Suppressor macrophage (primary cell): ENCODE measurements around the gene SIN3B.

ENCODE experiments used
- DNase-seq, 4 experiments: peaks; one replicate each; pipeline ENCODE4 v3.0.0-alpha.2; 2020 to 2022
- total RNA-seq, 17 experiments: gene quantifications; one replicate each; lab custom pipeline; 2026; ENCODE audit warnings: mixed read lengths in 6 of 17, inconsistent platforms in 3 of 17; lab: John Stamatoyannopoulos, UW

Gene SIN3B
- total RNA-seq: 13.8 to 59.2 (median 29.8) reads per million in 17 experiments

- DNase-seq: peak; percentile 93 to 98 (median 96)
These were observed at the start of gene SIN3B for GRCh38 chr19:16829010-16829821. Gene SIN3B, plus strand, starts transcription at chr19:16829398. Its CDS starts 23 bp downstream, at chr19:16829421.

- peak in 2 of 4 experiments; percentile 23 to 28 for DNase-seq
These were observed 49.5 kb upstream of the SIN3B start for GRCh38 chr19:16779539-16780163.

GRCh38 chr19:16782719-16783118 lies 46.5 kb upstream of the SIN3B start:
- DNase-seq: no peak

- DNase-seq: no peak
These were observed 40.7 kb upstream of the SIN3B start for GRCh38 chr19:16788479-16788878.

- DNase-seq: no peak
These were observed 40.0 kb upstream of the SIN3B start for GRCh38 chr19:16789238-16789637.

- DNase-seq: peak in 2 of 4 experiments; percentile 46 to 47
These were observed 39.1 kb upstream of the SIN3B start for GRCh38 chr19:16790051-16790450.

GRCh38 chr19:16791942-16792341 lies 37.3 kb upstream of the SIN3B start:
- DNase-seq: no peak

- peak in 3 of 4 experiments; percentile 21 to 38 (median 25) for DNase-seq
These were observed 34.4 kb upstream of the SIN3B start for GRCh38 chr19:16794456-16795441.

GRCh38 chr19:16795731-16796130 lies 33.5 kb upstream of the SIN3B start:
- no peak for DNase-seq

- peak in 2 of 4 experiments; percentile 42 to 49 for DNase-seq
These were observed 31.3 kb upstream of the SIN3B start for GRCh38 chr19:16797876-16798275.

- peak; percentile 16 to 51 (median 32) for DNase-seq
These were observed 30.9 kb upstream of the SIN3B start for GRCh38 chr19:16798326-16798725.

- no peak for DNase-seq
These were observed 29.5 kb upstream of the SIN3B start for GRCh38 chr19:16799740-16800139.

- DNase-seq: peak; percentile 25 to 66 (median 51)
These were observed 27.6 kb upstream of the SIN3B start for GRCh38 chr19:16801600-16802013.

GRCh38 chr19:16804176-16804575 lies 25.0 kb upstream of the SIN3B start:
- no peak for DNase-seq

GRCh38 chr19:16807549-16808284 lies 21.5 kb upstream of the SIN3B start:
- no peak for DNase-seq

- no peak for DNase-seq
These were observed 14.6 kb upstream of the SIN3B start for GRCh38 chr19:16814526-16815100.

- DNase-seq: no peak
These were observed 9.1 kb upstream of the SIN3B start for GRCh38 chr19:16820056-16820455.

- no peak for DNase-seq
These were observed 8.1 kb upstream of the SIN3B start for GRCh38 chr19:16821081-16821480.

- DNase-seq: no peak
These were observed 6.5 kb upstream of the SIN3B start for GRCh38 chr19:16822648-16823047.

- DNase-seq: no peak
These were observed 4.4 kb upstream of the SIN3B start for GRCh38 chr19:16824658-16825311.
